22Rv1 (cell line): ENCODE data around the gene ZNF365.

Experiments
- H3K27ac ChIP-seq: fragments of 450-650 bp; 2 replicates; pipeline ENCODE4 v1.5.1; 2017
- ZFX ChIP-seq: fragments of 450-650 bp; IDR thresholded peaks from 2 replicates; pipeline ENCODE4 v1.6.1; 2017; ENCODE audit warnings: antibody characterized with exemption, borderline replicate concordance
- TF ChIP-seq, protein P1 (sequence below): fragments of 450-650 bp; IDR thresholded peaks from 2 replicates; pipeline ENCODE4 v1.5.1; 2017; ENCODE audit warnings: mild to moderate bottlenecking

ZNF365 gene

DNA sequence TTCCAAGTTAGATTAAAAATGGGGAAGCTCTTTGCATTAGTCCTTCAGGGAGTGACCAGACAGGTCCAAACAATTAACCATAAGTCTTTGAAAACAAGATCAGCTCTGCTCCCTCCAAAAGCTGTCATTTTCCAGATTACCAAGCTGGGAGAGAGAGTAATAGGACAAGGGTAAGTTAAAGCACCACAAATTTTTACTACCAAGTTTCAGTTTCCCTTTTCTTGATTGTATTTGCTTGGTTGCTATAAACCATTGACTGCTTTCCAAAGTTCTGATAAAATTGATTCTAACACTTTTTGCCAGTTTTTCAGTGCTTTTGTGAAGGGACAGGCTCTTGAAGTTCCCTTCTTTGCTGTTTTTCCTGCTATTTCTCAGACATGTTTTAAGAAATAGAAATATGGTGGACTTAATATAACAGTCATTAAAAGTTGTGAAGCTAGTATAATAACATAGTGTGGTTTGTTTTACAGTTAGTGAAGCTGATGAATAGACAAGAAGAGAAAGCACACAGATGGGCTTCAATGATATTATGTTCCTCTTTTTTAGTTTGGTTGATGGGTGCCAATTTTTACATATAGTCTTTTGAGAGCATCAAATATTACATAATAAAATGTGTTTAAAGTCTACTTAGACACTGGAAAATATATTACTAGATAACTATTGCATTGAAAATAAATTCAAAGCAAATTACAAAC lies 40.0 kb upstream of the ZNF365 start:
- no peak overlapping the region for H3K27ac ChIP-seq
- TF ChIP-seq ZFX: no peak
- TF ChIP-seq, protein P1, sequence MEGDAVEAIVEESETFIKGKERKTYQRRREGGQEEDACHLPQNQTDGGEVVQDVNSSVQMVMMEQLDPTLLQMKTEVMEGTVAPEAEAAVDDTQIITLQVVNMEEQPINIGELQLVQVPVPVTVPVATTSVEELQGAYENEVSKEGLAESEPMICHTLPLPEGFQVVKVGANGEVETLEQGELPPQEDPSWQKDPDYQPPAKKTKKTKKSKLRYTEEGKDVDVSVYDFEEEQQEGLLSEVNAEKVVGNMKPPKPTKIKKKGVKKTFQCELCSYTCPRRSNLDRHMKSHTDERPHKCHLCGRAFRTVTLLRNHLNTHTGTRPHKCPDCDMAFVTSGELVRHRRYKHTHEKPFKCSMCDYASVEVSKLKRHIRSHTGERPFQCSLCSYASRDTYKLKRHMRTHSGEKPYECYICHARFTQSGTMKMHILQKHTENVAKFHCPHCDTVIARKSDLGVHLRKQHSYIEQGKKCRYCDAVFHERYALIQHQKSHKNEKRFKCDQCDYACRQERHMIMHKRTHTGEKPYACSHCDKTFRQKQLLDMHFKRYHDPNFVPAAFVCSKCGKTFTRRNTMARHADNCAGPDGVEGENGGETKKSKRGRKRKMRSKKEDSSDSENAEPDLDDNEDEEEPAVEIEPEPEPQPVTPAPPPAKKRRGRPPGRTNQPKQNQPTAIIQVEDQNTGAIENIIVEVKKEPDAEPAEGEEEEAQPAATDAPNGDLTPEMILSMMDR: no peak

DNA sequence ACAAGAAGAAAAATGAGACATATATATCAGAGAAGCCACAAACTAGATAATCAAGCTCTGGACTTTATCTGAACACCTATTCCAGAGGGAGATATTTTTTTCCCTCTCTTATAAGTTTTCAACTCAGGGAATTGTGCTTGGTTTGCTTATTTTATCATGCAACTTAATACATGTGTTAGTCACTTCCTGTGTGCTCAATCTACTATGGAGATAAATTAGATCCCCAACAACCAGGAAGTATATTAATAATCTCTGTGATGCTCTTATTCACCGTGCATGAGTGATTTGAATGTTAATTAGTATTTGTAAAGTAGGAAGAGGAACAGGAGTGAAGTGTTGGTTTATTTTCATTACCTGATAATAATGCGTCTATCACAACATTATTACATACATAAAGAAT lies 38.8 kb upstream of the ZNF365 start:
- no peak overlapping the region for H3K27ac ChIP-seq
- no peak for TF ChIP-seq ZFX
- TF ChIP-seq, protein P1: no peak

DNA sequence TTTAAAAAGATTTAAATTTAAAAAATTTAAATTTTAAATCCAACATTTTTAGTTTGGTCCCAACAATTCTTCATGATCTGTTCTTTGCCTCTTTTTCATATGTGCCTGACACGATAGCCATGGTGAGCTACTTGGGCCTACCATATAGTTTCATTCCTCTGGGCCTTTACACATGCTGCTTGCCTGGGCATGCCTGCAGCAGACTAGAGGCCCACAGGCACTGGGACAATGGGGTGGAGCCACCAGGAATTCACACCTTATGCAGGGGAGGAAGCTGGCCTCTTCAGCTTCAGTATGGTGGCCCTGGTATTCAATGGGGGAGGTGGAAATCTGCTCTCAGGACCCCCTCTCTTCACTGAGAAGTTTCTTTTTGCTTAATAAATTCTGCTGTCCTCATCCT lies 37.8 kb upstream of the ZNF365 start:
- TF ChIP-seq, protein P1: no peak
- no peak for TF ChIP-seq ZFX
- H3K27ac ChIP-seq: no peak overlapping the region

DNA sequence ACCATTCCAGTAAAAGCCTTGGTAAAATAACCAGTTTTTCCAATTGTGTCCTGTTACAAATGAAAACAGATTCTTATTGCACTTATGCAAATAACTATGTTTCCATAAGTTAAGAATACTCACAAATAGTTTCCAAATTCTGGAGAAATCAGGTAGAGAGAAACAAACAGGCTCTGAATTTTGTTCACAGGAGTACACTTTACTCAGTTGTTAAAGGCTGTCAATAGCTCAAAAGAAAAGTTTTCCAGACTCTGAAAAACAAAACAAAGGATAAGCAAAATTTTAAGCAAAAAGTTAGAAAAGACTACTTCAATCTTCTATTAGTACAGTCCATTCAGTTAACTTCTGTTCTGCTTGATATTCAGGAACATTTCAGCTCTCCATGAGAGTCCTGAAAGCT lies 32.8 kb upstream of the ZNF365 start:
- H3K27ac ChIP-seq: no peak overlapping the region
- TF ChIP-seq ZFX: no peak
- TF ChIP-seq, protein P1: no peak

DNA sequence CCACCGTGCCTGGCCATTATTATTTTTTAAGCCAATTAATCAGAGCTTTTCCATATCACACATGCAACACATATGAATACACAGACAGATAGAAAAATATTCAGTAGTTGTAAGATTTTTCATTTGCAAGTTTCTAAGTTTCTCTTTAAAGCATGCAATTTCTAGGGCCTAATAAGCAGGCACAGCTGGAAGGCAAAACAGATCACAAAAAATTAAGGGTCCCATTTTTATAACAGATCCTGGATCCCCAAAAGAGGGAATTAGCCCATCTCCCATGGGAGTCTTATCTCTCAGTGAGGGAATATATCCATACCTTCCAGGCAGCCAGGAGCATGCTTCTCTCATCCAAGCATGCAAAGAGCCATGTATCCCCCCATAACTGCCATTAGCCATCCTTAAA lies 31.2 kb upstream of the ZNF365 start:
- no peak overlapping the region for H3K27ac ChIP-seq
- TF ChIP-seq, protein P1: no peak
- no peak for TF ChIP-seq ZFX

DNA sequence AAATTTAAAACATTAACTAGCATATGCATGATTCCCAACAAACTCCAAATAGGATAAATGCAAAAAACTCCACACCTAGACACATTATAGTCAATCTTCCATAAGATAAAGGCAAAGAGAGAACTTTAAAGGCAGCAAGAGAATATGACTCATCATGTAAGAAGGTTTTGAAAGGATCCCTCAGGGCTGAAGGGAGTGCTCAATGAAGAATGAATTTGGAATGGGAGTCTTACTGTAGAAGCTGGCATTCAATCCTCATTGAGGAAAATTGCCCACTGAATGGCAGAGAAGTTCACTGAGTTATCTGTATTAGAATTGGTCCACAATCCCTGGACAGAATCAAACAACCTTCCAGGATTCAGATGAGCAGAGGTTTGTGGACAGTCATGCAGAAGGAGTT lies 26.1 kb upstream of the ZNF365 start:
- H3K27ac ChIP-seq: no peak overlapping the region
- TF ChIP-seq, protein P1: no peak
- no peak for TF ChIP-seq ZFX

DNA sequence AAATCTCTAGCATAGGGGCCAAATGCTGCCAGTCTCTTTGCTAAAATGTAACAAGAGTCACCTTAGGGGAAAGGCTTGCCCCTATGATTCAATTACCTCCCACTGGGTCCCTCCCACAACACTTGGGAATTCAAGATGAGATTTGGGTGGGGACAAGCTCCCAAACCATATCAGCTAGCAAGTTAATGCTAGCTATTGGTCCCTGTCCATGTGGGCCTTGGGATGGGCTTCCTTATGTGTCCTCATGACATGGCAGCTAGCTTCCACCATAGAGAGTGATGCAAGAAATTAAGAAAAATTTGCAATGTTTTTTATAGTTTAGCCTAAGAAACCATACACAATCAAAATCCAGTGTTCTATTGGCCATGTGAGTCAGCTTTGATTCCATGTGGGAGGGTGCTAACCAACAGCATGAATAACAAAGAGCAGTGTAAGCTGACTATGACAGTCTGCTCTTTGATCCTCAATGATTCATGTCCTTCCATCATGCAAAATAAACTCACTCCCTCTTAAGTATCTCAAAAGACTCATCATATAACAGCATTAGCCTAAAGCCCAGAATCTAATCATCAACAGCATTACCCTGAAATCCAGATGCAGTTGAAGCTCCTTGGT lies 21.7 kb upstream of the ZNF365 start:
- no peak overlapping the region for H3K27ac ChIP-seq
- TF ChIP-seq, protein P1: no peak
- no peak for TF ChIP-seq ZFX
